HuH-7.5 (cell line): ENCODE measurements around the gene PSG1.
"Not testable (repeated sequence)": the region's sequence is repeated elsewhere in the genome, so short reads cannot be mapped to it uniquely, and the experiment has no call there.

Experiments
- DNase-seq: peaks from one replicate; pipeline ENCODE4 v3.0.0; 2011; ENCODE audit warnings: low spot score

Gene PSG1

DNA sequence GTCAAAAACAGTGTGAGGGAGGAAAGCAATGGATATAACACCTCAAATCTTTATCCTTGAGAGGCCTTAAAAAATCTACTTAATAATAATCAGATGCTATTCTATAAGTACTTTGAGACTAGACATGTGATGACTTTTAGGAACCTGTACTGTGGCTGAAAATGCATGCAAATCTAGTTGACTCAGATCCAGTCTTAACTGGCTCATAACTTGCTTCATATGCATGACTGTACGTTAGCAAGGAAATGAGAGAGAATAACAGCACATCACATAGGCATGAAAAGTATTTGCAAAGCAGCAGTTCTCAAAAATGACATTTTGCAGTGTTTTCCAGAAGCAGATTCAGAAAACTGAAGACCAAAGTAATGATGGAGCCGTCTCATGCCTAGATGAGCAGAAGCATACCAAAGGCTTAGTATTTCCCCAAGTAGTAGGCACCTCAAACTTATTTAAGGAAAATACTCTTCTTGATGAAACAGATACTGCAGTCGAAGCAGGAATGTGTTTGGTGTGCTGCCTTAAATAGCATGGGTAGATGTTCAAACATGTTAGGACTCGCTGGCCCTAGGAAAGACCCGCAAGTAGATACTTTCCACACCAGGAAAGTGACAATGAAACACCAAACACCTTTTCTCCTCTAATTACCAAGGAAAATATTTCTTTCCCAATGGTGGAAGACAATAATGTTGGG, 59.4 kb downstream of the PSG1 start:
- DNase-seq, result not testable (repeated sequence)

DNA sequence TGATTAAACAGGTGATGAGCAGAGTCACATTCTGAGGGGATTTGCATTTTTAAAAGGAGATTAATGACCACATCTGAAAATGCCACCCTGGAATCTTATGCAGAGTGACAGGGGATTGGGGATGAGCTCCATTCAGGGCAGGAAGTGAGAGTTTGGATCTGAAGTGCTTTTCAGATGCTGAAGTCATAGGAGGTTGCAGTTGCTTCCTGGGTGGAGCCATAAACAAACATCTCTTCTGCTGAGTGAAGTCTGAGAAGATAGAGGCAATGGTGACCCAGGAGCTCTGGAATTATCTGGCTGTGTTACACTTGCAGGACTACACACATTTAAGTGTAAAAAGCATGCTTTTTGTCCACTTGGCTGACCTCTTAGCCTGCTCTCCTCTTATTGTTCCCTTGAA, 62.6 kb downstream of the PSG1 start:
- DNase-seq, result no peak
